ENCODE results near the gene EPHA8. TPM values are rescaled to one million over a fixed set of nuclear protein-coding genes. Genes with fewer than 3 reads are reported as not detected.

EPHA8 gene
- total and polyA plus RNA-seq, 2 experiments from 2014 or later = not detected

DNA sequence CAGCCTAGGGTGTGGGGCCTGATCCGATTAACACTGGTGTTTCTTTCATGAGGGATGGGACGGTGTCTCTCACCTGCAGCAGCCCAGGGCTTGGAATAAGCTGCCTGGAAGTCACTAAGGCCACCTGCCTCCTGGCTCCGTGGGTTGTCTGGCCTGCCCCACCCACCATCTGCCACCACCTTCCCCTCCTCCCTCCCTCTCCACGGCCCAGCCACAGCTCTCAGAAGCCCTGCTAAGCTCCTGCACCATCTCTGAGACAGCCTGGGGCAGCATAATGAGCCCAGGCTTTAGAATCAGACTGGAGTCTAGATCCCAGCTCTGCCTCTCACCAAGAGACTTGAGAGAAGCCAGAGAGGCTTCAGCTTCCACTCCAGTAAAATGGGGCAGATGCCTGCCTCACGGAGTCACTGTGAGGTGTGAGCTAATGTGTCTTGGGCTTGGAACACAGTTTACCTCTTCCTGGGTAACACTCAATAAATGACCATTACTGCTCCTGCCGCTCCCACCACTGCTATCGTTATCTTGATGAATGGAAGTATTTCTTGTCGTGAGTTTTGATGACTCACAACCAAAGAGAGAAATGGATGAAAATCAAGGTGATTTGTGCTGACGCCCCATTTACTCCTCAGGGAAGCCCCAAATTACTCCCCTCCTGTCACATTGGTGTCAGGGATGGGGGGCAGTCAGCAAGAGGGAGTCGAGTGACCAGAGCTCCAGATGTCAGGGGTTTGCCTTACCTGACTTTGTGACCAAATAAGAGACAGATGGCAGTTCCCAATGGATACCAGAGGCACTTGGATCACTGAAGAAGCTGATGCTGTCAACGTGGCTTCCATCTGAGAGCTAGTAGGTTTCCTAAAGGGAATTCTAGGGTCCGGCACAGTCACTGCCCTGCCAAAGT lies 49.6 kb downstream of the EPHA8 start:
- in situ Hi-C loops (cut with MboI) = no loop called here
- no peak overlapping the region for H3K4me3 ChIP-seq
- WGBS, 2 experiments (ENCODE audit: low coverage in 1 of 2, low lambda C conversion rate in 2 of 2, missing lambda C conversion rate in 2 of 2) = 31 to 36% methylated on average over 12 of the region's 12 CpGs
- H3K4me1 ChIP-seq (ENCODE audit: insufficient read depth) = no peaks in the 10 kb centered on the region
- H3K27me3 ChIP-seq (replicated peaks; ENCODE audit: insufficient read depth) = peaks cover 29% of the 10 kb centered on the region
- no peak overlapping the region for H3K4me2 ChIP-seq (ENCODE audit: unreplicated experiment)
- no peak overlapping the region for H2AFZ ChIP-seq
- DNase-seq = no peak
- no peaks in the 10 kb centered on the region for H3K9me2 ChIP-seq (ENCODE audit: insufficient read depth)
- H3K36me3 ChIP-seq (ENCODE audit: low read depth) = no peaks in the 10 kb centered on the region
- H3K79me2 ChIP-seq (ENCODE audit: insufficient read depth) = no peaks in the 10 kb centered on the region
- no peaks in the 10 kb centered on the region for H3F3A ChIP-seq (ENCODE audit: insufficient read depth)
- TF ChIP-seq EZH2phosphoT487 (IDR thresholded peaks at IDR 0.05; ENCODE audit: insufficient read depth, low read depth) (no peak), EZH2 (IDR thresholded peaks at IDR 0.05; ENCODE audit: insufficient read depth, poor library complexity, severe bottlenecking) (no peak)
- no peak overlapping the region for H3K9ac ChIP-seq
- H4K20me1 ChIP-seq (ENCODE audit: insufficient read depth) = no peaks in the 10 kb centered on the region
- H3K9me3 ChIP-seq (ENCODE audit: low read depth) = no peaks in the 10 kb centered on the region
- no peak overlapping the region for H3K27ac ChIP-seq

- Histone ChIP-seq H3F3A (ENCODE audit: insufficient read depth) (no peaks in the 10 kb centered on the region), H3K9me3 (ENCODE audit: low read depth) (no peaks in the 10 kb centered on the region), H3K27me3 (replicated peaks; ENCODE audit: insufficient read depth) (peaks cover 36% of the 10 kb centered on the region), H3K79me2 (ENCODE audit: insufficient read depth) (no peaks in the 10 kb centered on the region), H2AFZ (no peak overlapping the region), H3K36me3 (ENCODE audit: low read depth) (no peaks in the 10 kb centered on the region), H3K9ac (no peak overlapping the region), H3K4me3 (no peak overlapping the region), H4K20me1 (ENCODE audit: insufficient read depth) (no peaks in the 10 kb centered on the region), H3K9me2 (ENCODE audit: insufficient read depth) (no peaks in the 10 kb centered on the region), H3K27ac (no peak overlapping the region), H3K4me2 (ENCODE audit: unreplicated experiment) (no peak overlapping the region), H3K4me1 (ENCODE audit: insufficient read depth) (no peaks in the 10 kb centered on the region)
- WGBS, 2 experiments (ENCODE audit: low coverage in 1 of 2, low lambda C conversion rate in 2 of 2, missing lambda C conversion rate in 2 of 2) = 33 to 45% methylated on average over 5 of the region's 5 CpGs
- in situ Hi-C loops (cut with MboI) = no loop called here
- DNase-seq = no peak
- no peak for TF ChIP-seq EZH2phosphoT487 (IDR thresholded peaks at IDR 0.05; ENCODE audit: insufficient read depth, low read depth)
- no peak for TF ChIP-seq EZH2 (IDR thresholded peaks at IDR 0.05; ENCODE audit: insufficient read depth, poor library complexity, severe bottlenecking)
These were observed 50.3 kb downstream of the EPHA8 start for GRCh38 chr1:22613572-22613918.

- H3K4me3 ChIP-seq = no peak overlapping the region
- H3K79me2 ChIP-seq (ENCODE audit: insufficient read depth) = no peaks in the 10 kb centered on the region
- H3K4me1 ChIP-seq (ENCODE audit: insufficient read depth) = no peaks in the 10 kb centered on the region
- H3K27ac ChIP-seq = no peak overlapping the region
- no peaks in the 10 kb centered on the region for H3K9me3 ChIP-seq (ENCODE audit: low read depth)
- in situ Hi-C loops (cut with MboI) = no loop called here
- no peak for DNase-seq
- WGBS, 2 experiments (ENCODE audit: low coverage in 1 of 2, low lambda C conversion rate in 2 of 2, missing lambda C conversion rate in 2 of 2) = 37 to 38% methylated on average over 10 to 12 of the region's 12 CpGs
- no peaks in the 10 kb centered on the region for H3F3A ChIP-seq (ENCODE audit: insufficient read depth)
- H3K9ac ChIP-seq = no peak overlapping the region
- H3K4me2 ChIP-seq (ENCODE audit: unreplicated experiment) = no peak overlapping the region
- no peak for TF ChIP-seq EZH2 (IDR thresholded peaks at IDR 0.05; ENCODE audit: insufficient read depth, poor library complexity, severe bottlenecking)
- TF ChIP-seq EZH2phosphoT487 (IDR thresholded peaks at IDR 0.05; ENCODE audit: insufficient read depth, low read depth) = no peak
- H3K9me2 ChIP-seq (ENCODE audit: insufficient read depth) = no peaks in the 10 kb centered on the region
- no peak overlapping the region for H2AFZ ChIP-seq
- no peaks in the 10 kb centered on the region for H4K20me1 ChIP-seq (ENCODE audit: insufficient read depth)
- no peaks in the 10 kb centered on the region for H3K36me3 ChIP-seq (ENCODE audit: low read depth)
- peaks cover 35% of the 10 kb centered on the region for H3K27me3 ChIP-seq (replicated peaks; ENCODE audit: insufficient read depth)
These were observed 50.7 kb downstream of the EPHA8 start for GRCh38 chr1:22613951-22614350.

DNA sequence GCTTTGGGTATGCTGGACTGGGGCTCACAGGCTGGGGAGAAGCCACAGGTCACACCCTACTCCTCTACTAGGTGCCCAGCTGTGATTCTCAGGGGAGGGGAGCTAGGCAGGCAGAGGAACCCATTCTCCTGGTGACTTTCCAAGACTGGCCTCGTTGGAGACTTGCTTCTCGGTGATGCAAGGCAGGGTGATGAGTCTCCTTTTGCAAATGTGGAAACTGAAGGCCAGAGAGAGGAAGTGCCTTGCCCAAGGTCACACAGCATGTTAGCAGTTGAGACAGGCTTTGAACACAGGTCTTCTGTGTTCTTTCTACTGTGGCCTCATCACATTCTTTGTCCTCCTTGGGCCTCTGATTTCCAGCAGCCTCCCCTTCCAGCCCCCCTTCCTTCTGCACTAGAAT lies 52.6 kb downstream of the EPHA8 start:
- no peak for TF ChIP-seq EZH2 (IDR thresholded peaks at IDR 0.05; ENCODE audit: insufficient read depth, poor library complexity, severe bottlenecking)
- no peak for TF ChIP-seq EZH2phosphoT487 (IDR thresholded peaks at IDR 0.05; ENCODE audit: insufficient read depth, low read depth)
- H2AFZ ChIP-seq = no peak overlapping the region
- no peaks in the 10 kb centered on the region for H3K79me2 ChIP-seq (ENCODE audit: insufficient read depth)
- H3K4me3 ChIP-seq = no peak overlapping the region
- no peaks in the 10 kb centered on the region for H3K9me2 ChIP-seq (ENCODE audit: insufficient read depth)
- in situ Hi-C loops (cut with MboI) = no loop called here
- H3K36me3 ChIP-seq (ENCODE audit: low read depth) = no peaks in the 10 kb centered on the region
- WGBS, 2 experiments (ENCODE audit: low coverage in 1 of 2, low lambda C conversion rate in 2 of 2, missing lambda C conversion rate in 2 of 2) = 28 to 32% methylated on average over 2 of the region's 2 CpGs
- H3K9me3 ChIP-seq (ENCODE audit: low read depth) = no peaks in the 10 kb centered on the region
- H3K4me2 ChIP-seq (ENCODE audit: unreplicated experiment) = no peak overlapping the region
- H3K27me3 ChIP-seq (replicated peaks; ENCODE audit: insufficient read depth) = peaks cover 45% of the 10 kb centered on the region
- H4K20me1 ChIP-seq (ENCODE audit: insufficient read depth) = no peaks in the 10 kb centered on the region
- no peaks in the 10 kb centered on the region for H3F3A ChIP-seq (ENCODE audit: insufficient read depth)
- H3K27ac ChIP-seq = no peak overlapping the region
- no peak for DNase-seq
- H3K4me1 ChIP-seq (ENCODE audit: insufficient read depth) = no peaks in the 10 kb centered on the region
- H3K9ac ChIP-seq = no peak overlapping the region

Data from GM23248 (cell line).